HG03139 (cell line): ENCODE results near the gene PELO.
"Not testable (repeated sequence)": the region's sequence is repeated elsewhere in the genome, so short reads cannot be mapped to it uniquely, and the experiment has no call there.

Experiments used
- ATAC-seq: cut with Tn5 transposase; IDR thresholded peaks from one replicate; pipeline ENCODE4 v1.9.1; 2021; ENCODE audit not compliant: unreplicated experiment

PELO gene, protein sequence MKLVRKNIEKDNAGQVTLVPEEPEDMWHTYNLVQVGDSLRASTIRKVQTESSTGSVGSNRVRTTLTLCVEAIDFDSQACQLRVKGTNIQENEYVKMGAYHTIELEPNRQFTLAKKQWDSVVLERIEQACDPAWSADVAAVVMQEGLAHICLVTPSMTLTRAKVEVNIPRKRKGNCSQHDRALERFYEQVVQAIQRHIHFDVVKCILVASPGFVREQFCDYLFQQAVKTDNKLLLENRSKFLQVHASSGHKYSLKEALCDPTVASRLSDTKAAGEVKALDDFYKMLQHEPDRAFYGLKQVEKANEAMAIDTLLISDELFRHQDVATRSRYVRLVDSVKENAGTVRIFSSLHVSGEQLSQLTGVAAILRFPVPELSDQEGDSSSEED

DNA sequence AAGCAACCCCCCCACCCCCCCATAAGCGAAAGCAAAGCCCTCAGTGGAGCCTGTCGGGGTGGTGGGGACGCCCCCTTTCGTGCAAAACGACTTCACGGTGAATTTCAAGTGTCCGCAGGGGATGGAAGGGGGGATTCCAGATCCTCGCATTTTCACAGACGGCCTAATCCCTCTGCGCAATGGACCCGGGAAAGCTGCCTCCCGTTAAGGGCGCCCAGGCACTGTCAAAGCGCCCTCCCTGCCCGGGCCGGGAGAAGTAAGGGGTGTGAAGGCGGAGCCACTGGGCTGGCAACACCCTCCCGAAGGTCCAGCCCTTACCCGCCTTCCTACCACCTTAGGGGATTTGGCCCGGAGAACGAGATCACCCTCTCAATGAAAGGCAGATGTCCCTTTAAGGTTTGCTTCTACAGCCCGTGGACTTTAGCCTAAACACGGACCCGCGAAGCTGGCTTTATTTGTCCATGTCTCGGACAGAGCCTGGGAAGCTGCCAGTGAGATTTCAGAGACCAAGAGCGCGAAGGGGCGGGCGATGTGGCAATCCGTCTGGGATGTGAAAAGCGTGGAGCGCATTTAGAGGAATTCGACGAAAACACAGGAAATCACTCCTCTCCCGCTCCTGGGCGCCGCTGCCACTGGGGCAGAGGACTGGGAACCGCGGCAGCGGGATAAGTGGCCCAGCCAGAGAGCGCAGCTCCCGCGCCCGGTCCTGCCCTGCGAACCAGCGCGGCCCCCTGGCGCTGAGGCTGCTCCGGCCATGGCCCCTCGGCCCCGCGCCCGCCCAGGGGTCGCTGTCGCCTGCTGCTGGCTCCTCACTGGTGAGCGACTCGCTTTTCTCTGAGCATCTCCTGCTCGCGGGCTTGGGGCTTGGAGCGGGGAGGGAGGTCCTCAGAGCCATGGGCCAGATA is at the start of gene PELO, which contains the start of gene ITGA1:
TSS of gene PELO (plus strand) at position 317 of the 905 bp plus-strand sequence. CDS start 12,479 bp downstream, outside the sequence.
TSS of gene ITGA1 (plus strand) at position 317 of the 905 bp plus-strand sequence. CDS start at position 755, 438 bp downstream.
- peak; percentile 60 for ATAC-seq

DNA sequence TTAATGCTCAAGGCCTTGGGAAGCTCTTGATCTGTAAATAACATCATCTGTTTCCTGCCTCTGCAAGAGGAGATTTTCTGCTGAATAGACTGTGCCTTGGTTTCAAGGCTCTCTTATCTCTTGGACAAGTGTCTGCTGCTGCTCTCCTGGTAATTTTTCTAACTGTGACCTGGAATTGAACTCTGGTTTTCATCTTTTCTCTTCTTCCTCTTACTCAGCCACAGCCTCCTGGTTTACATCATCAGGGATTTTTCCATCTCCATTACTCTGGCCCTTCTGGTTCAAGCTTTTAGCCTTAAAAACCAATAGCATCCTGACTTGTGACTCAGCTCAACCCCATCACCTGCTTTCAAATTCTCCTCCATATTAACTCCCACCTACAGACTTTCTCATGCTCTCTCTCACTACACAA is 49.6 kb upstream of the PELO start:
- peak; percentile 66 for ATAC-seq

DNA sequence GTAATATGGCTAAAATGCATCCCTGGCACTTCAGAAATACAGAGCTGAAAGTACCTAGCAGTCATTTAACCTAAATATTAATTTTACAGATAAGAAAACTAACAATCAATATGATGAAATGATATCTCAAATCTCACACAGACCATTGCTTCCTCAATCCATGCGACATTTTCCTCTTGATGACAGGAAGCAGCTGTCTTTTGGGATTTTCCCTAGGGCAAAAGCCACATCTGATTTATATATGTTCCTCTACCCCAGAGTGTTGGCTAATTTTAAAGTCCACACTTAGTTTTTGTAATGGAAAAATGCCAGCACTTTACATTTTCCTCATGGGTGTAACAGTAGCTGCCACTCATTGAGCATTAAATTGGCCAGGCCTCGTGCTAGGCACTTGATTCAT is 47.7 kb upstream of the PELO start:
- no peak for ATAC-seq

DNA sequence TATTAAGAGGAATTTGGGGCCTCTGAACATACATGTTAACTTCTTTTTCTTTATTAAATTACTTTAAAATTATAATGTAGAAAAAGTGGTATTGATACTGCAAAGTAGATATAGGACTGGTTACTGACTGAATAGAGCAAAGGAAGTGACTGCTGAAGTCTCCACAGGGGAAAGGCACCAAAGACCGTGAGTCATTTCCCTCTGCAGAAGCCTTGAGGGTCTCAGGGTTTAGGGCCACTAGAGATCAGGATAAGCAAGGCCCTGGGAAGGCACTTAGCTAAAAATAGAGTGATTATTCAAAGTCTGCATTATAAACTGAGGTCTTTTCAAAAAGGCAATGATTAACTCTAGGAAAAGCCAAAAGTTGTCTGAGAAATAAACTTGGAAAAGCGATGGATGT is 44.7 kb upstream of the PELO start:
- no peak for ATAC-seq

DNA sequence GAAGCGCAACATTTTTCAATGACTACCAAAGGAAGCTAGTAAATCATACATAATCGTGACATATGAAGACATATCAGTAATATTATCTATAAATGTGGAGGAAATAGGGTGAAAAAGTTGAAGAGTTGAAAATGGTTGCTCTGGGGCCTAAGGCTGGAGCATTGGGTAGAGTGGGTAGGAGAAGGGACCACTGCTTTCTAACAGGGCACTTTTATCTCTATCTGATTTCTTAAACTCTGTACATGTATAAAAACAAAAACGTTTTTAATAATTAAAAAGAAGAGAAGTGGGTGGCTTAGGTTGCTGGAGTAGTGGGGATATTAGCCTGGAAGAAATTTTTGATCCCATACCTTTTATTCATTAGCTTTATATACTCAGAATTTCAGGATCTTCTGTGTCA is 44.2 kb upstream of the PELO start:
- no peak for ATAC-seq

DNA sequence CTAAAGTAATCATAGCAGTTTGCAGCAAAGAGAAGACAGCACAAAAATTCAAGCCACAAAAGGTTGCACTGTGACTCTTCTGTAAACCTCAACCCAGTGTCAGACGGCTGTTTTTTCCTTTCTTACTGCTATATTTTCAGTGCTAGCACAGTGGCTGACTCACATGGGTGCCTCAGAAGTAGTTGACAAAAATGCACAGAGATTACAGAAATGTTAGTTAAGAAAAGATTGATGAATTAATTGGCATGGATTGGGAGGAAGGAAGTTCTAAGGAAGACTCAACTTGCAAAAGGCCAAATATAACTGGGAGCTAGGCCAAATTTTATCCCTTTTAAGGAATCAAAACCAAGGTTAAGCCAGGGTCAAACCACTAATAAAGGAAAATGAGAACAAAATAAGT is 43.7 kb upstream of the PELO start:
- peak; percentile 63 for ATAC-seq

DNA sequence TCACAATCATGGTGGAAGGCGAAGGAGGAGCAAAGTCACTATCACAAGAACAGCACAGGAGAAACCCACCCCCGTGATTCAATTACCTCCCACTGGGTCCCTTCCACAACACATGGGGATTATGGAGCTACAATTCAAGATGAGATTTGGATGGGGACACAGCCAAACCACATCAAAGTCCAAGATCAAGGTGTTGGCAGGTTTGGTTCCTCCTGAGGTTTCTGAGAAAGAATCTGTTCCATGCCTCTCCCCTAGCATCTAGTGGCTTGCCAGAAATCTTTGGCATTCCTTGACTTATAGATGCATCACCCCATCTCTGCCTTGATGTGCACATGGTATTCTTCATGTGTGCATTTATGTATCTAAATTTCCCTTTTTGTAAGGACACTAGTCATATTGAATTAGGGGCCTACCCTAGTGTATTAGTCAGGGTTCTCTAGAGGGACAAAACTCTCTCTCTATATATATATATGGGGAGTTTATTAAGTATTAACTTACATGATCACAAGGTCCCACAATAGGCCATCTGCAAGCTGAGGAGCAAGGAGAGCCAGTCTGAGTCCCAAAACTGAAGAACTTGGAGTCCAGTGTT is 42.8 kb upstream of the PELO start:
- not testable (repeated sequence) for ATAC-seq

DNA sequence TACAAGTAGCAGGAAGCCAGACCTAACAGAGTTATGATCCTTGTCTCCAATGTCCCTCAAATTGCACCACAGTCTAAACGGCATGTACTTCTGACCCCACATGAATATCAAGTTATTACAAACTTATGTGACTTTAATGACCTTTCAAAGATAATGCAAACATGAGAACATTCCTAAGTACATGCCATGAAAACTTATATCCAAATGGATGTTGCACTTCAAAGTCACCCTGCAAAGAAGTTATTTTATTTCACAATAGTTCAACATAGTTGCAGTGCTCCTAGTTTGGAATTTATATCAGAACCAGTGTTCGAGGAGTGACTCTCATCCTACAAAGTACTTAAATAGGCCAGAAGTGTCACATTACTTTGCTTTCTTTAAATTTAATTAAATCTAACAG is 41.2 kb upstream of the PELO start:
- no peak for ATAC-seq

DNA sequence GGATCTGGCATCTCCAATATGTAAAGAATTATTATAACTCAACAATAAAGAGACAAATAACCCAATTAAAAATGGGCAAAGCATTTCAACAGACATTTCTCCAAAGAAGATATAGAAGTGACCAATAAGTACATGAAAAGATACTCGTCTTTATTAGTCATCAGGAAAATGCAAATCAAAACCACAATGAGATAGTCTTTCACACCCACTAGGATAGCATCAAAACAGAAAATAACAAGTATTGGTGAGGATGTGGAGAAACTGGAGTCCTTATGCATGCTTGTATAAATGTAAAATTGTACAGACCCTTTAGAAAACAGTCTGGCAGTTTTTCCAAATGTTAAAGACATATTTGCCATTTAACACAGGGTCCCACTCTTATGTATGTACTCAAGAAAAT is 39.1 kb upstream of the PELO start:
- no peak for ATAC-seq

DNA sequence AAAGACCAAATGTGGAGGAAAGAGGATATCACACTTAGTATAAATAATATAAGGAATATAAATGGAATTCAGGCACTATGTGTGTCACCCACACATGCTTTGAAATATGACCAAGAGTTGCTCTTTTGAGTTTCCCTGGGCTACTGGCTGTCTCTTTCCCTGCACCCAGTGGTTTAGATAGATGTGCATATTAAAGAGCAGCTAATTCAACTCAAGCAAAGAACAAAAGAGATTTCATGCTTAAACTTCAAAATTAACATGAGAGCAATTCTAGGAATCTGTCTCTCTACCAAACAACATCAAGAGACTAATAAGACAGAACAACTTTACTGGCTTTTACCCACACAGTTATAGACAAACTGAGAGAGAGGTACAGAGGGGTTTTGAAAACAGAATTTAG is 38.0 kb upstream of the PELO start:
- no peak for ATAC-seq

DNA sequence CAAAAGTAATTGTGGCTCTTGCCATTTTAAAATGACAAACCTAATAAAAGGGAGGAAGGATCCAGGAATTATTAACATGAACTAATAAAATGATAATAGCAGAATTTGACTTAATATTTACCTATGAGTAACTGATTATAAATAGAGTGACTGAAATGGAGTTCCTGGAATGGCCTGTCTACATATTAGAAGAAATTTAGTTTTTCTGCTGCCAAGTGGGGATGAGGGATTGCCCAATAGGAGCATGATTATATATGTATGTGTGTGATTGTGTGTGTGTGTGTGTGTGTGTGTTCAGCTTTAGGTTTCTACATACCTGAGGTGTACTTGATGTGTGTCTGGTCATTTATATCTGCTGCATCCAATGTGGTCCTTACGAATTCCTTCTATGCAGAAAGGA is 36.6 kb upstream of the PELO start:
- no peak for ATAC-seq

DNA sequence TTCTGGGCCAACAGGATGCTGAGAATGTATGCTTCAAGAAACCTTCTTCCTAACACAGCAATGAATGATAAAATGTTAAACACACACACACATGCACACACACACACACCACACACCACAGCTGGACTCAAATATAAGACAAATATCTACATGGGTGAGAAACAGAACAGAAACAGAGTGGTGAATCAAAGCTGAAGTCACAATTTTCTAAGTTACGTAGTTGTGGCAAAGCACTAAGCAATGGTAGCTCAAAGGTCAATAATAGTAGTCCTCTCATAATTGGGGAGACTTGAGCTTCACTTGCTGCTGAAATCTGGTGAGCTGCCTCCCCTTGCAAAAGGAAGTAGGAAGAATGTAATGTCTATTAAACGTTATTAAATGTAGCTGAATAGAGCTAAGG is 33.7 kb upstream of the PELO start:
- ATAC-seq = no peak

DNA sequence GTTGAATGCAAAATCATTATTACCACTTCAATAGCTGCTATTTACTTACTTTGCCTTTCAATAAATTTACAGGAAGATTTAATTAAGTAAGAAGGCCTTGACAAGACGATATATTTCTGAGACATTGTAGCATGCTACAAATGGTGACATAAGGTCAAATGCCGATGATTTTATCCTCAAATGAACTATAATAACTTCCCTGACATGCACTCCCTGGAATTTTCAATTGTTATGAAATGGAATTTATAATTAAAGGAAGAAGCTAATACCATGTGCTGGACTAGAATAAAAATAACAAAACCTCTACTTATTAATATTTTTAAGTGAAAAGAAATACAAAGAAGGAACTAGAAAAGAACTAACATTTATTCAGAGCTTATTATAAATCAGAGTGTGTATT is 30.2 kb upstream of the PELO start:
- ATAC-seq = no peak

DNA sequence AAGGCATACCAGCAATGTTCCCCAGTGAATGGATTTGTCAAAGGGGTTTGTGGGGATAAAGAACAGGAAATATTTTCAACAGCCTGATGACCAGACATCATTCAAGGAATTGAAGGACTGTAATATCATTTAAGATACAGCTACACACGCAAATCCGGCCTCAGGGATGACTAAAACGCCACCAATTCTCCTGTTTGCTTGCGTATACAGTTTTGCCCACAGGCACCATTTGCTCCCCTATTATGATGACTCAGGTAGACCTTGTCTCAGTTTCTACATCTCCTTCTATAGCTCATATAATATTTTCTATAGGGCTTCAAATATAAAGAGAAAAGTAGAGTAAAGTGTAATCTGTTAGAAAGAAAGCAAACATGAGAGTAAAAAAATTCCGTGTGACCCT is 29.7 kb upstream of the PELO start:
- no peak for ATAC-seq

DNA sequence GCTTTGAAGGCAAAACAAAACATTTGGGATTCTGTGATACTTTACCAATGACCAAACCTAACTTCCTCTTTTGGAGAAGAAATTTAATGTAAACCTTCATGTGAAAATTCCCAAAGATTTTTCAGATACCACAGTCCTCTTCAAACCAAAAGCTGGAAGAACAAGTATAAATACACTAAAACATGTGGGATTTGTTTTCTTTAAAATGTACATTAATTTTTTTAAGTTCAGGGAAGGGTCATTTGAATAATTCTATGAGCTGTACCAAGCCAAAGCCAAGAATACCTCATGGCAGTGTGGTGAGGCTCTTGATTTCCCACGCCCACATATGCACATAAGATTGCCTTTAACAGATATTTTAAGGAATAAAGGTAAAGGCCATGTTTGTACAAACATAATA is 28.4 kb upstream of the PELO start:
- no peak for ATAC-seq

DNA sequence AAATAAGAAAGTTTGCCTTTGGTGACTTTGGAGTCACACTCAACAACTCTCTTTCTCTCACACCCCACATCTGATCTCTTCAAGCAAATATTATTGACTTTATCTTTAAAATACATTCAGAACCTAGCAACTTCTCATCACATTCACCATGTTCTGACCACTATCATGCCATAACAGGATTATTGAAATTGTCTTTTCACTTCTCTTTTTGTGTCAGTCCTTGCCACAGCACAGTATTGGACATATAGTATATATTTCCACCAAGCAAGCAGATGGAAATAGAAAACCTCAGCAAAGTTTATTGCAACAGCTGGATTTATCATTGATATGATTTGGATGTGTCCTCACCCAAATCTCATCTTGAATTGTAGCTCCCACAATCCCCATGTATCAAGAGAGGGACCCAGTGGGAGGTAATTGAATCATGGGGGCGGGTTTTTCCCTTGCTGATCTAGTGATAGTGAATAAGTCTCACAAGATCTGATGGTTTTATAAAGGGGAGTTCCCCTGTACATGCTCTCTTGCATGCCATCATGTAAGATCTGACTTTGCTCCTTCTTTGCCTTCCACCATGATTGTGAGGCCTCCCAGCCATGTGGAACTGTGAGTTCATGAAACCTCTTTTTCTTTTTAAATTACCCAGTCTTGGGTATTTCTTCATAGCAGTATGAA is 26.9 kb upstream of the PELO start:
- no peak for ATAC-seq

DNA sequence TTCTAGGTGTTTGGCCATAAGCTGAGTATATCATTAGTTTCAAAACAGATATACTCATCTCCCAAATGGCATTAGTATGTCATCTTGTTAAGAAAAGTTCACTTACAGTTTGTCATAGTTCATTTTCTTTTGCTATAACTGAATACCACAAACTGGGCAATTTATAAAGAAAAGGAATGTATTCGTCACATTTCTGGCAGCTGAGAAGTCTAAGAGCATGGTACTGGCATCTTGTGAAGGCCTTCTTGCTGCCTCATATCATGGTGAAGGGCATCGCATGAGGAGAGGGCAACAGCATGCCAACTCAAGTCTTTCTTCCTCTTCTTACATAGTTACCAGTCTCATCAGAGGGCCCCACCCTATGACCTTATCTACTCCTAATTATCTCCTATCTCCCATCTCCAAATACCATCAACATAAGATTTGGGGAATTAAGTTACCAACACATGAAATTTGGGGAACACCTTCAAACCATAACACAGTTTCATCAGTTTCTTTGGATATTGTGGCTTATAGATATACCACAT is 20.4 kb upstream of the PELO start:
- ATAC-seq = no peak

DNA sequence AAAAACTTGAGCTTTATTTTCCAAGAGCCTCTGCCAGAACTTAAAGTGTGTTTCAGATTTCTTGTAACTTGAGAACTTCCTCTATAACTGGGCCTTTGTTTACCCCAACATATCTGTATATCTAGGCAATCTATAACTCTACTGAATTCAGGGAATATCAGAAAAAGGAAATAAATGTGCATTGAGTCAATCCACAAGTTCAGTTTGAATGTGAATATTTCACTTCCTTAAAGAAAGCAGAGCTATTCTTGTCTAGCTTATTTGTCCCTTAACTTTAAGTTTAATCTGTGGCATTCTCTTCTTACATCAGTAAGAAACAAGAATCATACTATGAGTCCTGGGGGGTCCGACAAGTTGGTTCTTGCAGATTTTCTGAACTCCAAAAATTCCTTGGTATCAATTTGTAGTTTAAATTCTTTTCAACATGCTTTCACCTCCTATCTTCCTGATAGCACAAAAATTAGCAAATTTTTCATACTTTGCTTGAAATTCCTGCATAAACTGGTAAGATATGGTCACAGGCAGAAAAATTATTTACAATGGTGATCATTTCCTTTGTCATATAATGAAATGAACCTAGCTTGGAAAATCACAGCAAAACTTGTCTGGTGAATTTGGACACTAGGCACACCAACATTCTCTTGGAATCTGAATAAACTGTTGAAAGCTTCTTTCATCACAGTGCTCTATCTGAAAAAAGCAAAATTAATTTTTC is 19.8 kb upstream of the PELO start:
- no peak for ATAC-seq

DNA sequence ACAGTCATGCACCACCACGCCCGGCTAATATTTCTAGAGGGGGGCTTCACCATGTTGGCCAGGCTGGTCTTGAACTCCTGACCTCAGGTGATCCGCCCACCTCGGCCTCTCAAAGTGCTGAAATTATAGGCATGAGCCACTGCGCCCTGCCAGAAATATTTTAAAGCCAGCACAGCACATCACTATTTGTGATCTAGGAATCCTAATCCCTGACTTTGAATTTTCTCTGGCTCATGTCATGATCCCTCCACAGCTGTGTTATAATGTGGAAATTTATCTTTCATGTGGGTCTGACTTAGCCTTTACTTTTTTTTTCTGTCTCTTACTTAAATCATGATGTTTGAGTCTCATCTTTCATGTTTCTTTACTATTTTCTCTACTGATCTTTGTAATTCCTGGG is 18.7 kb upstream of the PELO start:
- ATAC-seq = no peak

DNA sequence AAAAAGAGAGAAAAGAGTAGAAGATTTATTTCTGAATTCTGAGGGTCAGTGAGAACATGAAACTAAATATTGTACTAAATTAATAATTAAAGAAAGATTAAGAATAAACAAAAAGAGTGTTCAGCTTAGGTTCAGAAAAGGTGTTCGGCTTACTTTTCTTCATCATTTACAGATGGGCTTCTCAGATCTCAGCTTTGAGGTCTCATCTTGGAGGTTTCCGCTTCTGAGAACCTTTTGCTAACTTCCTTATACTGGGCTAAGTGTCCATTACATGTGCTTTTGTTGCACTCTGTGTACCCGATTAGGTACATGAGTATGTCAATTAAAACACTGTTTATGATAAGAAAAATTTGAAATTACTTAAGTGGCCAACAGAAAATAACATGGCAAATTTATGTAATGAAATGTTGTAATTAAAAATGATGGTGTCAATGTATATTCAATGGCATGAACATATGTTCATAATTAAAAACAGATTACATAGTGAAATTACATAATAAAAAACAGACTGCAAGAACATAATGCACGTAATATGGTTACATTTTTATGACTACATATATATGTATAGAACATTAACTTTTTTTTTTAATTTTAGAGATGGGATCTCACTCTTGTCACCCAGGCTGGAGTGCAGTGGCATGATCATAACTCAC is 17.3 kb upstream of the PELO start:
- no peak for ATAC-seq
